Smooth muscle cell (in vitro differentiated cells): Measurements from ENCODE around the gene HAVCR2. TPM values are rescaled to one million over a fixed set of nuclear protein-coding genes. Genes with fewer than 3 reads are reported as not detected.
"Not testable (repeated sequence)": the region's sequence is repeated elsewhere in the genome, so short reads cannot be mapped to it uniquely, and the experiment has no call there.

ENCODE experiments used
- DNase-seq: peaks from one replicate; lab custom pipeline; 2025; ENCODE audit not compliant: unreplicated experiment; lab: John Stamatoyannopoulos, UW
- H2AFZ ChIP-seq: fragments of 200-600 bp; sonication (generic); 2 replicates; pipeline ENCODE4 v1.6.0; 2016; ENCODE audit warnings: antibody characterized with exemption, low read depth, mild to moderate bottlenecking
- H3F3A ChIP-seq: fragments of 200-600 bp; sonication (generic); 2 replicates; pipeline ENCODE4 v1.6.0; 2017; ENCODE audit warnings: antibody characterized with exemption, low read depth
- H3K27ac ChIP-seq: fragments of 200-600 bp; sonication (generic); 2 replicates; pipeline ENCODE4 v1.5.1; 2016; ENCODE audit warnings: low read depth, mild to moderate bottlenecking
- H3K27me3 ChIP-seq: fragments of 200-600 bp; sonication (generic); 2 replicates; pipeline ENCODE4 v1.6.1; 2016; ENCODE audit warnings: low read depth, mild to moderate bottlenecking
- H3K36me3 ChIP-seq: fragments of 200-600 bp; sonication (generic); 2 replicates; pipeline ENCODE4 v1.5.1; 2016; ENCODE audit warnings: low read depth
- H3K4me1 ChIP-seq: fragments of 200-600 bp; sonication (generic); 2 replicates; pipeline ENCODE4 v1.5.1; 2016; ENCODE audit warnings: low read depth
- H3K4me2 ChIP-seq: fragments of 200-600 bp; sonication (generic); 2 replicates; pipeline ENCODE4 v1.6.0; 2016; ENCODE audit warnings: mild to moderate bottlenecking
- H3K4me3 ChIP-seq: fragments of 200-600 bp; sonication (generic); 2 replicates; pipeline ENCODE4 v1.5.1; 2016; ENCODE audit warnings: mild to moderate bottlenecking
- H3K79me2 ChIP-seq: fragments of 200-600 bp; sonication (generic); 2 replicates; pipeline ENCODE4 v1.6.0; 2016; ENCODE audit warnings: low read depth, mild to moderate bottlenecking
- H3K9ac ChIP-seq: fragments of 200-600 bp; sonication (generic); 2 replicates; pipeline ENCODE4 v1.6.0; 2016; ENCODE audit warnings: low read depth
- H3K9me3 ChIP-seq: fragments of 200-600 bp; sonication (generic); replicated peaks from 2 replicates; pipeline ENCODE4 v1.5.1; 2016; ENCODE audit warnings: low read depth
- H4K20me1 ChIP-seq: fragments of 200-600 bp; sonication (generic); 2 replicates; pipeline ENCODE4 v1.6.0; 2016; ENCODE audit warnings: low read depth
- CTCF ChIP-seq: fragments of 200-600 bp; sonication (generic); IDR thresholded peaks from 2 replicates; pipeline ENCODE4 v1.5.1; 2017; ENCODE audit warnings: borderline replicate concordance, mild to moderate bottlenecking, antibody characterized with exemption; ENCODE audit not compliant: insufficient read depth, poor library complexity, severe bottlenecking
- WGBS: methylation state at CpG from one replicate; pipeline ENCODE4 v1.1.7; 2016; ENCODE audit warnings: low lambda C conversion rate; 5-methylcytosine and 5-hydroxymethylcytosine counted together
- polyA plus RNA-seq: library from polyadenylated mRNA; unstranded; fragments of >200 nt; fragmentation: Nextera tagmentation; extraction: Ambion mirVana; gene quantifications from 2 replicates; pipeline ENCODE4 v1.2.1, GENCODE V29; 2016
- total RNA-seq: library from RNA; depleted of rRNA; stranded (reverse); fragments of >200 nt; gene quantifications from 2 replicates; pipeline ENCODE4 v1.2.3, GENCODE V29; 2014

HAVCR2 gene
- total and polyA plus RNA-seq, 2 experiments from 2014 or later = 0.04 to 0.17 TPM

- no peak overlapping the region for H2AFZ ChIP-seq
- DNase-seq = no peak
- no peak overlapping the region for H3K4me3 ChIP-seq
- no peaks in the 10 kb centered on the region for H3F3A ChIP-seq
- TF ChIP-seq CTCF = no peak
- H3K9ac ChIP-seq = no peak overlapping the region
- H3K4me1 ChIP-seq = no peaks in the 10 kb centered on the region
- no peak overlapping the region for H3K4me2 ChIP-seq
- no peaks in the 10 kb centered on the region for H3K9me3 ChIP-seq
- no peaks in the 10 kb centered on the region for H3K79me2 ChIP-seq
- WGBS = 81% methylated on average over 11 of the region's 11 CpGs
- H4K20me1 ChIP-seq = no peaks in the 10 kb centered on the region
- H3K27me3 ChIP-seq = no peaks in the 10 kb centered on the region
- H3K36me3 ChIP-seq = no peaks in the 10 kb centered on the region
- H3K27ac ChIP-seq = no peak overlapping the region
These were observed 51.1 kb downstream of the HAVCR2 start for GRCh38 chr5:157057459-157058370.

- H4K20me1 ChIP-seq, DNase-seq, H3K4me1 ChIP-seq, H3K9me3 ChIP-seq, H3K79me2 ChIP-seq, H3K27me3 ChIP-seq, H3K4me3 ChIP-seq, H3F3A ChIP-seq, H2AFZ ChIP-seq, H3K36me3 ChIP-seq, H3K27ac ChIP-seq, H3K9ac ChIP-seq, H3K4me2 ChIP-seq: not testable (repeated sequence)
- 91% methylated on average over 6 of the region's 6 CpGs for WGBS
These were observed 52.0 kb downstream of the HAVCR2 start for GRCh38 chr5:157056848-157057247.

- 80% methylated on average over 7 of the region's 7 CpGs for WGBS
- no peak for DNase-seq
- no peaks in the 10 kb centered on the region for H3K9me3 ChIP-seq
These were observed 57.1 kb downstream of the HAVCR2 start for GRCh38 chr5:157051604-157052245.

More at GRCh38 chr5:157051604-157052245, 57.1 kb downstream of the HAVCR2 start:
- Histone ChIP-seq H3K4me1 (no peaks in the 10 kb centered on the region), H3K27me3 (no peaks in the 10 kb centered on the region), H4K20me1 (no peaks in the 10 kb centered on the region), H3F3A (no peaks in the 10 kb centered on the region), H3K36me3 (no peaks in the 10 kb centered on the region), H2AFZ (no peak overlapping the region), H3K27ac (no peak overlapping the region), H3K9ac (no peak overlapping the region), H3K4me2 (no peak overlapping the region), H3K4me3 (no peak overlapping the region), H3K79me2 (no peaks in the 10 kb centered on the region)
- no peak for TF ChIP-seq CTCF
